HEK293 (cell line): Measurements from ENCODE around the gene IL13.

Source experiments
- IKZF3 ChIP-seq: fragments of 450-650 bp; IDR thresholded peaks from 2 replicates; pipeline ENCODE4 v1.5.0; 2018; ENCODE audit warnings: missing biosample characterization, mild to moderate bottlenecking, missing genetic modification characterization, moderate library complexity
- ZNF175 ChIP-seq: fragments of 450-650 bp; formaldehyde crosslinking; IDR thresholded peaks from 2 replicates; pipeline ENCODE4 v1.5.1; 2016; ENCODE audit warnings: missing biosample characterization, missing genetic modification characterization
- ZNF24 ChIP-seq: fragments of 450-650 bp; formaldehyde crosslinking; IDR thresholded peaks from 2 replicates; pipeline ENCODE4 v1.5.1; 2016; ENCODE audit warnings: missing biosample characterization, missing genetic modification characterization
- ZNF624 ChIP-seq: fragments of 450-650 bp; formaldehyde crosslinking; IDR thresholded peaks from 2 replicates; pipeline ENCODE4 v1.5.1; 2017; ENCODE audit warnings: missing biosample characterization, missing genetic modification characterization
- TF ChIP-seq, protein P1 (sequence below): fragments of 450-650 bp; formaldehyde crosslinking; IDR thresholded peaks from 2 replicates; pipeline ENCODE4 v1.5.1; 2016; ENCODE audit warnings: missing biosample characterization, missing genetic modification characterization
- TF ChIP-seq, protein P2 (sequence below): fragments of 450-650 bp; formaldehyde crosslinking; IDR thresholded peaks from 2 replicates; pipeline ENCODE4 v1.5.1; 2016; ENCODE audit warnings: missing biosample characterization, missing genetic modification characterization

DNA sequence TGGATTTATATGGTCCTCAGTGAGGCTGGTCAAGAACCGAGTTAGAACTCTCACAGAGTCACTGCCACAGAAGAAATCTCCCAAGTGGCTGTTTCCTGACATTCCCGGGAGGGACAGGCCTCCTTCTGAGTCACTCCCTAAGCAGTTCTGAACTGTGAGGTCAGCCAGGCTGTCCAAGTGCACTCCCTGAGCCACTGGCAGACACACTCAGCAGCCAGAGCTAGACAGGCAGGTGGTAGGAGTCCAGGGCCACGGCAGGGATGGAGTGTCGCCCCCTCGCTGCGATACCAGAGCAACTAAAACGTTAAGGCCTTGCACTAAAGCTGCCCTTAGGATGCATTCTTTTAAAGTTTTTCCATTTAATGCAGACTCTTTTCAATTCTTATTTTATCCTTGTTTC, 19.2 kb downstream of the IL13 start:
- no peak for TF ChIP-seq ZNF175 (tag by site-specific recombination)
- TF ChIP-seq, protein P1, sequence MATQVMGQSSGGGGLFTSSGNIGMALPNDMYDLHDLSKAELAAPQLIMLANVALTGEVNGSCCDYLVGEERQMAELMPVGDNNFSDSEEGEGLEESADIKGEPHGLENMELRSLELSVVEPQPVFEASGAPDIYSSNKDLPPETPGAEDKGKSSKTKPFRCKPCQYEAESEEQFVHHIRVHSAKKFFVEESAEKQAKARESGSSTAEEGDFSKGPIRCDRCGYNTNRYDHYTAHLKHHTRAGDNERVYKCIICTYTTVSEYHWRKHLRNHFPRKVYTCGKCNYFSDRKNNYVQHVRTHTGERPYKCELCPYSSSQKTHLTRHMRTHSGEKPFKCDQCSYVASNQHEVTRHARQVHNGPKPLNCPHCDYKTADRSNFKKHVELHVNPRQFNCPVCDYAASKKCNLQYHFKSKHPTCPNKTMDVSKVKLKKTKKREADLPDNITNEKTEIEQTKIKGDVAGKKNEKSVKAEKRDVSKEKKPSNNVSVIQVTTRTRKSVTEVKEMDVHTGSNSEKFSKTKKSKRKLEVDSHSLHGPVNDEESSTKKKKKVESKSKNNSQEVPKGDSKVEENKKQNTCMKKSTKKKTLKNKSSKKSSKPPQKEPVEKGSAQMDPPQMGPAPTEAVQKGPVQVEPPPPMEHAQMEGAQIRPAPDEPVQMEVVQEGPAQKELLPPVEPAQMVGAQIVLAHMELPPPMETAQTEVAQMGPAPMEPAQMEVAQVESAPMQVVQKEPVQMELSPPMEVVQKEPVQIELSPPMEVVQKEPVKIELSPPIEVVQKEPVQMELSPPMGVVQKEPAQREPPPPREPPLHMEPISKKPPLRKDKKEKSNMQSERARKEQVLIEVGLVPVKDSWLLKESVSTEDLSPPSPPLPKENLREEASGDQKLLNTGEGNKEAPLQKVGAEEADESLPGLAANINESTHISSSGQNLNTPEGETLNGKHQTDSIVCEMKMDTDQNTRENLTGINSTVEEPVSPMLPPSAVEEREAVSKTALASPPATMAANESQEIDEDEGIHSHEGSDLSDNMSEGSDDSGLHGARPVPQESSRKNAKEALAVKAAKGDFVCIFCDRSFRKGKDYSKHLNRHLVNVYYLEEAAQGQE (tag by site-specific recombination) = no peak
- no peak for TF ChIP-seq ZNF24
- TF ChIP-seq, protein P2, sequence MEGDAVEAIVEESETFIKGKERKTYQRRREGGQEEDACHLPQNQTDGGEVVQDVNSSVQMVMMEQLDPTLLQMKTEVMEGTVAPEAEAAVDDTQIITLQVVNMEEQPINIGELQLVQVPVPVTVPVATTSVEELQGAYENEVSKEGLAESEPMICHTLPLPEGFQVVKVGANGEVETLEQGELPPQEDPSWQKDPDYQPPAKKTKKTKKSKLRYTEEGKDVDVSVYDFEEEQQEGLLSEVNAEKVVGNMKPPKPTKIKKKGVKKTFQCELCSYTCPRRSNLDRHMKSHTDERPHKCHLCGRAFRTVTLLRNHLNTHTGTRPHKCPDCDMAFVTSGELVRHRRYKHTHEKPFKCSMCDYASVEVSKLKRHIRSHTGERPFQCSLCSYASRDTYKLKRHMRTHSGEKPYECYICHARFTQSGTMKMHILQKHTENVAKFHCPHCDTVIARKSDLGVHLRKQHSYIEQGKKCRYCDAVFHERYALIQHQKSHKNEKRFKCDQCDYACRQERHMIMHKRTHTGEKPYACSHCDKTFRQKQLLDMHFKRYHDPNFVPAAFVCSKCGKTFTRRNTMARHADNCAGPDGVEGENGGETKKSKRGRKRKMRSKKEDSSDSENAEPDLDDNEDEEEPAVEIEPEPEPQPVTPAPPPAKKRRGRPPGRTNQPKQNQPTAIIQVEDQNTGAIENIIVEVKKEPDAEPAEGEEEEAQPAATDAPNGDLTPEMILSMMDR = no peak
- TF ChIP-seq ZNF624 (tag by site-specific recombination) = no peak
- no peak for TF ChIP-seq IKZF3 (tag by site-specific recombination)
